Endothelial cell of umbilical vein (primary cell): ENCODE data around the gene MBD6. TPM values are rescaled to one million over a fixed set of nuclear protein-coding genes. Genes with fewer than 3 reads are reported as not detected.
A peak's percentile ranks its signal among the peaks of the same experiment; 100 is the strongest.

Experiments
- BruUV-seq: library from RNA; stranded (reverse); fragments of 400-500 nt; replicated peaks from 2 replicates; lab custom pipeline; 2021; lab: Mats Ljungman, UMichigan
- CTCF ChIA-PET: fragments of 300-600, 350-600 bp; sonication (Branson Sonifier 250); formaldehyde crosslinking; loops from one replicate; lab custom pipeline; 2021; ENCODE audit warnings: antibody characterized with exemption, inconsistent platforms; lab: Charles Lee
- POLR2A ChIA-PET: fragments of 300-600, 350-600 bp; sonication (Branson Sonifier 250); formaldehyde crosslinking; loops from one replicate; lab custom pipeline; 2021; ENCODE audit warnings: antibody characterized with exemption, inconsistent platforms; lab: Charles Lee
- DNase-seq: peaks from one replicate; pipeline ENCODE4 v3.0.0-alpha.2; 2011; ENCODE audit warnings: low read depth, low spot score
- FAIRE-seq: peaks from 2 replicates; lab custom pipeline; 2011; peaks lifted over from hg19 to GRCh38; lab: Jason Lieb, UNC
- H2AFZ ChIP-seq: 2 replicates; pipeline ENCODE4 v1.6.0; 2012; ENCODE audit warnings: low read depth, low read length, control low read depth, inconsistent platforms
- H3K27ac ChIP-seq: 2 replicates; pipeline ENCODE4 v1.5.1; 2011; ENCODE audit warnings: low read depth, mild to moderate bottlenecking, control low read depth, low read length, moderate library complexity; ENCODE audit not compliant: insufficient read depth
- H3K27me3 ChIP-seq, 2 experiments: 2 replicates each; pipeline versions ENCODE4 v1.6.0 to v1.6.1; 2011; ENCODE audit warnings: low read length in 2 of 2, mixed read lengths in 1 of 2; ENCODE audit not compliant: control insufficient read depth in 2 of 2, insufficient read depth in 2 of 2
- H3K36me3 ChIP-seq, 2 experiments: 2 replicates in 1 of 2; 3 replicates in 1 of 2; pipeline ENCODE4 v1.5.1; 2011; ENCODE audit warnings: low read length in 2 of 2, mild to moderate bottlenecking in 1 of 2, moderate library complexity in 1 of 2; ENCODE audit not compliant: control insufficient read depth in 2 of 2, insufficient read depth in 2 of 2; ENCODE audit errors: extremely low read depth in 1 of 2
- H3K4me1 ChIP-seq: 3 replicates; pipeline ENCODE4 v1.5.1; 2011; ENCODE audit warnings: mild to moderate bottlenecking, low read length; ENCODE audit not compliant: control insufficient read depth, insufficient read depth; ENCODE audit errors: extremely low read depth
- H3K4me2 ChIP-seq: 2 replicates; pipeline ENCODE4 v1.6.1; 2011; ENCODE audit warnings: low read length, control low read depth, mixed read lengths; ENCODE audit not compliant: insufficient read depth
- H3K4me3 ChIP-seq, 3 experiments: fragments of 200-600 bp in 1 of 3; sonication (generic), shearing (Covaris generic) in 1 of 3; replicated peaks in 1 of 3; 2 replicates each; pipeline ENCODE4 v1.5.1; 2011 to 2016; ENCODE audit warnings: control low read depth in 3 of 3, low read length in 3 of 3, mild to moderate bottlenecking in 2 of 3, inconsistent platforms in 1 of 3, low read depth in 1 of 3, moderate library complexity in 1 of 3; ENCODE audit not compliant: insufficient read depth in 1 of 3
- H3K79me2 ChIP-seq: 2 replicates; pipeline ENCODE4 v1.6.0; 2012; ENCODE audit warnings: low read length, inconsistent platforms; ENCODE audit not compliant: control insufficient read depth, insufficient read depth
- H3K9ac ChIP-seq: replicated peaks from 2 replicates; pipeline ENCODE3; 2011; ENCODE audit warnings: low read length, control low read depth; ENCODE audit not compliant: insufficient read depth; ENCODE audit errors: extremely low read depth
- H3K9me1 ChIP-seq: replicated peaks from 3 replicates; pipeline ENCODE4 v1.6.0; 2011; ENCODE audit warnings: mild to moderate bottlenecking, low read length; ENCODE audit not compliant: control insufficient read depth, insufficient read depth; ENCODE audit errors: extremely low read depth
- H3K9me3 ChIP-seq: replicated peaks from 2 replicates; pipeline ENCODE4 v1.5.1; 2012; ENCODE audit warnings: low read length, inconsistent platforms; ENCODE audit not compliant: control insufficient read depth, insufficient read depth
- H4K20me1 ChIP-seq: replicated peaks from 2 replicates; pipeline ENCODE3; 2011; ENCODE audit warnings: mild to moderate bottlenecking, low read length; ENCODE audit not compliant: control insufficient read depth, insufficient read depth; ENCODE audit errors: extremely low read depth
- CTCF ChIP-seq, 2 donors: IDR thresholded peaks; 1 replicate in 1 of 2; 2 replicates in 1 of 2; pipeline ENCODE4 v1.5.1; 2011; ENCODE audit warnings: low read length in 2 of 2, mild to moderate bottlenecking in 2 of 2, moderate library complexity in 2 of 2, control low read depth in 1 of 2, inconsistent platforms in 1 of 2, low read depth in 1 of 2; ENCODE audit not compliant: insufficient read depth in 1 of 2; ENCODE audit errors: extremely low read depth in 1 of 2
- dilution Hi-C: fragments of 300-500 bp; cut with MboI; formaldehyde crosslinking; loops from one replicate; pipeline ENCODE4 v1.15.0; 2019; ENCODE audit warnings: low sequenced_read_pairs; ENCODE audit not compliant: extremely low pct_ligation_motif_present
- intact Hi-C: fragments of 100-400 bp; cut with micrococcal nuclease; formaldehyde crosslinking; loops from one replicate; pipeline ENCODE4 v1.10.0; 2022
- polyA plus RNA-seq, 4 experiments: library from polyadenylated mRNA; depleted of rRNA in 3 of 4; stranded (reverse) in 3 of 4; unstranded in 1 of 4; fragments of >200 nt; gene quantifications; 2 replicates each; pipeline versions ENCODE4 v1.2.1 to v1.2.3, GENCODE V29; 2011 to 2012; ENCODE audit warnings: missing spikeins in 1 of 4
- total RNA-seq: library from RNA; stranded (reverse); gene quantifications from 2 replicates; pipeline ENCODE4 v1.2.3, GENCODE V29; 2021

Gene MBD6
- total and polyA plus RNA-seq, 2 donors (not counting 3 experiments of a cell fraction or from before 2014, with no cell fraction given): 10.6 to 95.2 TPM

- Histone ChIP-seq H3K27ac (peak overlapping the region; percentile 77), H3K27me3 (peaks cover 21 to 32% of the 10 kb centered on the region in 2 experiments), H2AFZ (no peak overlapping the region), H3K36me3 (no peaks in the 10 kb centered on the region), H3K9me3 (no peaks in the 10 kb centered on the region), H3K4me1 (peaks cover 18% of the 10 kb centered on the region), H4K20me1 (no peaks in the 10 kb centered on the region), H3K4me3 (peak overlapping the region in 2 of 3 experiments; percentile 82 to 94), H3K9me1 (no peaks in the 10 kb centered on the region), H3K4me2 (peak overlapping the region; percentile 79), H3K9ac (peak overlapping the region; percentile 96), H3K79me2 (peaks cover 25% of the 10 kb centered on the region)
- TF ChIP-seq CTCF (IDR thresholded peaks at IDR 0.05; ENCODE audit: extremely low read depth in 1 of 2, insufficient read depth in 1 of 2, low read depth in 1 of 2, low read length in 2 of 2): no peak
- BruUV-seq: no TSS peak
- intact Hi-C loops: loop anchor here (2.0 to 5.0 kb wide), 2 partner anchors 57 to 146 kb away; partner anchors contain the start of genes MARS1 and OS9
- ChIA-PET CTCF (interaction anchor here (0.8 to 2.2 kb wide), 7 partner anchors 9 to 87 kb away, joined by 3 to 12 read pairs (median 4); partner anchors contain the start of gene B4GALNT1), POLR2A (interaction anchor here (1.0 kb wide), 1 partner anchor 23 kb away, joined by 8 read pairs; no protein-coding TSS in a partner anchor)
- FAIRE-seq (no peak), DNase-seq (no peak)
- dilution Hi-C loops: no loop called here
These were observed 23.3 kb downstream of the MBD6 start for GRCh38 chr12:57545809-57546437.
